ENCODE results near the gene SLPI. TPM values are rescaled to one million over a fixed set of nuclear protein-coding genes. Genes with fewer than 3 reads are reported as not detected.

Gene SLPI
- total RNA-seq, 4 donors from 2014 or later: 1.0 to 57.4 (median 20.9) TPM

GRCh38 chr20:45251884-45252560, 2.3 kb downstream of the SLPI start:
- intact Hi-C loops (cut with DNase I; ENCODE audit: low total_unique reads): no loop called here
- Histone ChIP-seq H3K4me1 (no peaks in the 10 kb centered on the region), H3K4me3 (no peak overlapping the region), H3K27ac (no peak overlapping the region), H3K9me3 (no peaks in the 10 kb centered on the region), H3K27me3 (no peaks in the 10 kb centered on the region), H3K36me3 (no peaks in the 10 kb centered on the region)
- TF ChIP-seq CTCF (IDR thresholded peaks at IDR 0.05) (no peak), POLR2A (IDR thresholded peaks at IDR 0.05) (no peak)
- no peak for DNase-seq

GRCh38 chr20:45248609-45249008, 5.8 kb downstream of the SLPI start:
- Histone ChIP-seq H3K4me3 (no peak overlapping the region), H3K27ac (no peak overlapping the region), H3K4me1 (no peaks in the 10 kb centered on the region), H3K36me3 (no peaks in the 10 kb centered on the region), H3K27me3 (peaks cover 0 to 8% of the 10 kb centered on the region in 2 donors), H3K9me3 (no peaks in the 10 kb centered on the region)
- DNase-seq: no peak
- no peak for TF ChIP-seq POLR2A (IDR thresholded peaks at IDR 0.05)
- no peak for TF ChIP-seq CTCF (IDR thresholded peaks at IDR 0.05)
- intact Hi-C loops (cut with DNase I; ENCODE audit: low total_unique reads): no loop called here

DNA sequence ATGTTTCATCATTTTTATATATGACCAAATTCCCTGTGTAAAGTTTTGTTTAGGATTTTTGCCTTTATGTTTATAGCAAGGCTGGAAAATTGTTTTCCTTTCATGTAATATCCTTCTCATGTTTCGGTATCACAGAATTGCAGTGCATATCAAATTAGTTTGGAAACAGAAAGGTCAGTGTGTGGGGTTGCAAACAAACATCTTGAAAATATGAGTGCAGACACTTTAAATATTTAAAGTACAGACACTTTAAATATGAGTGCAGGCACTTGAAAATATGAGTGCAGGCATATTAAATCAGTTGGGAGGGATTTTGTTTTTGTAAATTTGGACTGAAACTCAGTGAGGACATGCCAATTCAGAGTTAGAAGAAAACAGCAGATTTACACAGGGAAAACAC, 6.5 kb downstream of the SLPI start:
- intact Hi-C loops (cut with DNase I; ENCODE audit: low total_unique reads): no loop called here
- no peak for TF ChIP-seq POLR2A (IDR thresholded peaks at IDR 0.05)
- TF ChIP-seq CTCF (IDR thresholded peaks at IDR 0.05): no peak
- Histone ChIP-seq H3K4me1 (no peaks in the 10 kb centered on the region), H3K9me3 (no peaks in the 10 kb centered on the region), H3K4me3 (no peak overlapping the region), H3K27ac (no peak overlapping the region), H3K36me3 (no peaks in the 10 kb centered on the region), H3K27me3 (peaks cover 0 to 8% of the 10 kb centered on the region in 2 donors)
- DNase-seq: no peak

DNA sequence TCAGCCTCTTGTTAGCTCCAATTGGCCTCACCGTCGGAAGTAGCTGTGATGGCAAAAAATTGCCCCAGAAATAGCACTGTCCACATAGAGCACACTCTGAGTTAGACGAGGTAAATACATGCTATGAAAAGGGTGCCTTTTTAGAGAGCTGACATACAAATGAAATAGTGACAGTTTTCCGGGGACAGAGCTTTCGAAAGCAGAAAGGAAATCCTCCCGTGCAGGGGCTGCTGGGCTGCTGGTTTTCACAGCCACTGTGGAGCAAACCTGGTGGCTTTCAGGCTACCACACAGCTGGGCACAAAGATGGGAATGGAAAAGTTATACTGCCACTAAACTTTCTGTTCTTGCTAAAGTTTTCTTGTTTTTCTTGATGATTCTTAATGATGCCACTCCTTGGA, 8.3 kb downstream of the SLPI start:
- no peak for TF ChIP-seq CTCF (IDR thresholded peaks at IDR 0.05)
- no peak for TF ChIP-seq POLR2A (IDR thresholded peaks at IDR 0.05)
- no peaks in the 10 kb centered on the region for H3K36me3 ChIP-seq
- no peaks in the 10 kb centered on the region for H3K9me3 ChIP-seq
- H3K4me1 ChIP-seq: no peaks in the 10 kb centered on the region
- H3K27ac ChIP-seq: no peak overlapping the region
- DNase-seq: no peak
- H3K27me3 ChIP-seq: peaks cover 0 to 8% of the 10 kb centered on the region in 2 donors
- H3K4me3 ChIP-seq: no peak overlapping the region
- intact Hi-C loops (cut with DNase I; ENCODE audit: low total_unique reads): no loop called here

DNA sequence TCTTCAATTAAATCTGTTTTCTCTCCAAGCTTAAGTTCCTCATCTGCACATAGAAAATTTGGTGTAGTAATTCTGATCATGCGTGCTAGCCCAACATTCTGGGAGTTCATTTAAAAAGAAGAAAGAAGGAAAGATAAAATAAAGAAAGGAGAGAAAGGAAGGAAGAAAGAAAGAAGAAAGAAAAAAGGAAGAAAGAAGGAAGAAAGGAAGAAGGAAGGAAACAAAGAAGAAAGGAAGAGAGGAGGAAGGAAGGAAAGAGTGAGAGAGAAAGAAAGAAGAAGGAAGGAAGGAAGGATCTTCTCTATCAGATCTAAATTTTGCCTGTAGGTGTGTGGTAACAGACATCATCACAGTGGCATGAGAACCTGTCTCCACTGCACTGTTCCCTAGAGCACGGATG, 16.2 kb downstream of the SLPI start:
- H3K4me1 ChIP-seq: no peaks in the 10 kb centered on the region
- H3K4me3 ChIP-seq: no peak overlapping the region
- no peak for TF ChIP-seq POLR2A (IDR thresholded peaks at IDR 0.05)
- no peak for TF ChIP-seq CTCF (IDR thresholded peaks at IDR 0.05)
- H3K27me3 ChIP-seq: no peaks in the 10 kb centered on the region
- intact Hi-C loops (cut with DNase I; ENCODE audit: low total_unique reads): no loop called here
- DNase-seq: no peak
- no peaks in the 10 kb centered on the region for H3K36me3 ChIP-seq
- H3K9me3 ChIP-seq: peaks cover 0 to 9% of the 10 kb centered on the region in 2 donors
- no peak overlapping the region for H3K27ac ChIP-seq
